Mucosa of gallbladder (tissue), 1 donor: ENCODE results near the gene KRTAP9-3. TPM values are rescaled to one million over a fixed set of nuclear protein-coding genes. Genes with fewer than 3 reads are reported as not detected.
"Not testable (repeated sequence)": the region's sequence is repeated elsewhere in the genome, so short reads cannot be mapped to it uniquely, and the experiment has no call there.

Source experiments
- DNase-seq: peaks from one replicate; pipeline ENCODE4 v3.0.0-alpha.2; 2020; ENCODE audit warnings: low spot score
- total RNA-seq: library from RNA; stranded (reverse); gene quantifications from one replicate; pipeline ENCODE4 v1.2.1, GENCODE V29; 2021
- donor health status: DM: no; HTN: no; CAD: no.

The KRTAP9-3 gene, protein sequence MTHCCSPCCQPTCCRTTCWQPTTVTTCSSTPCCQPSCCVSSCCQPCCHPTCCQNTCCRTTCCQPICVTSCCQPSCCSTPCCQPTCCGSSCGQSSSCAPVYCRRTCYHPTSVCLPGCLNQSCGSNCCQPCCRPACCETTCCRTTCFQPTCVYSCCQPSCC
- total RNA-seq: not detected

GRCh38 chr17:41232399-41233105 is at the start of gene KRTAP9-3:
Gene KRTAP9-3, plus strand, starts transcription at chr17:41232449. Its CDS starts 53 bp downstream, at chr17:41232502.
- DNase-seq: not testable (repeated sequence)

DNA sequence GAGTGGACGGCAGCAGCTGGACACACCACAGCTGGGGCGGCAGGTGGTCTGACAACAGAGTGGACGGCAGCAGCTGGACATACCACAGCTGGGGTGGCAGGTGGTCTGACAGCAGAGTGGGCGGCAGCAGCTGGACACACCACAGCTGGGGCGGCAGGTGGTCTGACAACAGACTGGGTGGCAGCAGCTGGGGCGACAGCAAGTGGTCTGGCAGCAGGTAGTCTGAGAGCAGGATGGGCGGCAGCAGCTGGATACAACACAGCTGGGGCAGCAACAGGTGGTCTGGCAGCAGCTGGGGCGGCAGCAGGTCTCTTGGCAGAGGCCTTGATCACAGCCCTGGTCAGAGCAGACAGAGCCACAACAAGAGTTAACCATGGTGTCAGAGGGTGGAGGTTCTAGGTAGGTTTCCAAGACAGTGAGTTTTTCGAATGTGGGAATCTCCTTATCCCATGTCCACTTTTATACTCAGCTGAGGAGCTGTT is 47.7 kb upstream of the KRTAP9-3 start, which contains the start of gene KRTAP4-1:
Gene KRTAP4-1, minus strand, starts transcription at position 432 of the 482 bp plus-strand sequence. Its CDS starts 57 bp downstream, at position 375.
- DNase-seq: no peak

- no peak for DNase-seq
These were observed 47.2 kb upstream of the KRTAP9-3 start for GRCh38 chr17:41185001-41185400.

GRCh38 chr17:41186872-41187271 is 45.4 kb upstream of the KRTAP9-3 start:
- no peak for DNase-seq

GRCh38 chr17:41189837-41190318 is 42.4 kb upstream of the KRTAP9-3 start, which contains the start of gene KRTAP9-1:
Gene KRTAP9-1, plus strand, starts transcription at chr17:41189887. Its CDS starts 0 bp downstream, at chr17:41189887.
- not testable (repeated sequence) for DNase-seq

- no peak for DNase-seq
These were observed 41.9 kb upstream of the KRTAP9-3 start for GRCh38 chr17:41190328-41190727.

DNA sequence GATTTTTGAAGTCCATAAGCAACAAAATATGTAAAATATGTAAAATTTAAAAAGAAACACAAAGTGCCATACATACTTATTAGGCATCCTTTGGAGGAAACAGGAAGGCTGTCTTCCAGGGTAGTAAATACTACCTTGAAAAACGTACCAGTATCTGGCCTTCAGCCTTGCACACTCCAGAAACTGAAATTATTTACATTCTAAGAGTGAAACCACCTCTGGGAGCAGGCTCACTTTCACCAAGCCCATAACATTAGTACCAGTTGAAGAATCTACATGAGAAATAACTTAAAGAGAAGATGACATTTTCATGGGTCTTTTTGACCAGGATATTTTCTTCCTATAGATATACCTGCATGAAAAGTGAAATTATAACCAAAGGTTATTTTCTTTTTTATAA is 36.2 kb upstream of the KRTAP9-3 start:
- DNase-seq: no peak

DNA sequence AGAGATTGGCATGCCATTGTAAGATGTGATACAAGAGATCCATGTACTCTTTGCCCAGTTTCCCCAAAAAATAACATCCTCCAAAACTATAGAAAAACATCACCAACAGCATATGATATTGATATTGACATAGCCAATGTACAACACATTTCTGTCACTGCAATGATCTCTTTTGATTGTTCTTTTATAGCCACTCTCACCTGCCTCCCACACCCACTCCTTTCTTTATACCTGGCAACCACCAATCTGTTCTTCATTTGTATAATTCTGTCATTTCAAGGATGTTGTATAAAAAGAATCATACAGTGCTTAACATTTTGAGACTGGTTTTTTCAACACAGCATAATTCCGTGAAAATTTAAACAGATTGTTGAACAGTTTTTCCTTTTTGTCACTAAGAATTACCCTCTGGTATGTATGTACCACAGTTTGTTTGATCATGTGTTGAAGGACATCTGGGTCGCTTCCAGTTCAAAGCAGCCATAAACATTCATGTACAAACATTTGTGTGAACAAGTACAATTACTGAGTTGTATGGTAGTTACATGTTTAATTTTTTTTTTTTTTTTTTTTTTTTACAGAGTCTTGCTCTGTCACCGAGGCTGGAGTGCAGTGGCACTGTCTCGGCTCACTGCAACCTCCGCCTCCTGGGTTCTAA is 32.7 kb upstream of the KRTAP9-3 start:
- DNase-seq: no peak

DNA sequence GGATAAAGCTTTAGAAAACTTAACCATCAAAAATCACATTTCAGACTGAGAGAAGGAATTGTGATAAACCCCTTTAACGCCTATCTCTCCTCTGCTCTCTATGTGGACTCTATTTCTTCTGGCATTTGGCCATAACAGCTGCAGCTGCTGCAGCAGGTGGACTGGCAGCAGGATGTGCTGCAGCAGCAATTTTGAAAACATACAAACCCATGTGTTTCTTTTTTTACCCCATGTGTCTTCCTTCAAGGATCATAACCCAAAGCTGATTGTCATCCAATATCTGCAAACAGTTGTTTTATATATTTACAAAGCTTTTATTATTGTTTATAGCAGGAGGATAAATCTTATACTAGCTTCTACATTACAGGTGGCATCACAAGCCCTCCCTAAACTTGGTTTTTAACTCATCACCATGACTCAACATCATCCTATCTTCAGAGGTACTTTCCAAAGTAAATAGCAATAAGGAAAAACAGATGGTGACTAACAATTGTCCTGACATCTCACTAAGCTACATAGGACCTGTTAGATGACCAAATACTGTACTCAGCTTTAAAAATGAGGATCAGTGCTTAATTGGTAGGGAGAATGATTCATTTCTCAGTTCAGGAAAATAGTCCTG is 20.3 kb upstream of the KRTAP9-3 start:
- DNase-seq: no peak

GRCh38 chr17:41212524-41213169 is 19.6 kb upstream of the KRTAP9-3 start:
- DNase-seq: no peak

- no peak for DNase-seq
These were observed 16.6 kb upstream of the KRTAP9-3 start for GRCh38 chr17:41215681-41216080.

DNA sequence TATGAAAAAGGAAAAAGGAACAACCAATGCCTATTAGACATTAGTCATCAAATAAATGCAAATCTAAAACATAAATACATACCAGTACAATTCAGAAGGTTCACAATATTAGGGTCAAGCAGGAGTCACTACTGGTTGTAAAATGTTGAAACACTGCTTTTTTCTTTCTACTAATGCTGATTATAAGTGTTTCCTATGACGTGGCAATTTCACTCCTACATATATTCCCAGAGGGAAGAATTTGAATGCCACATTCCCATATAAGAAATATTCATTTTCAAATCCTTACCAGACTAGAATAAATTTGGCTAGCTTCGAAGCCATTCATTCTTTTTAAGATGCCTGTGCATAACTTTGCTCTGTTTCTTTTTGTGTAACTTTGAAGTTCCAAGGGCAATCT is 8.4 kb upstream of the KRTAP9-3 start:
- DNase-seq: no peak

DNA sequence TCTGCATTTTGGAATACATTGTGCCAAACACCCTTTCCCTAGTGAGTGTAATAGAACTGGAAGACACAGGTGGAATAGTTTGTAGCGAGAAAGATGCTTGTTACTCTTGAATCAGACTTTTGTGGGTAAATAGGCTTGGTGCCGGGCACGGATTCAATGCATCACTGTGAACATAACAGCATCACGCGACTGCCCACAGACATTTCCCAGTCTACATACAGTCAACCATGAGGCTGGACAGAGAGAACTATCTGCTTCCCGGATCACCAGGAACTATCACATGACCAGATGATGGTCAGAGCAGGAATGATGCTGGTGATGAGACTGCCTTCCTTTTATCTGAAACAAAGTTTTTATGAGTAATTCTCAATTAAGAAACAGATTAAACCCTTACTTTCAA is 6.2 kb upstream of the KRTAP9-3 start:
- DNase-seq: no peak

DNA sequence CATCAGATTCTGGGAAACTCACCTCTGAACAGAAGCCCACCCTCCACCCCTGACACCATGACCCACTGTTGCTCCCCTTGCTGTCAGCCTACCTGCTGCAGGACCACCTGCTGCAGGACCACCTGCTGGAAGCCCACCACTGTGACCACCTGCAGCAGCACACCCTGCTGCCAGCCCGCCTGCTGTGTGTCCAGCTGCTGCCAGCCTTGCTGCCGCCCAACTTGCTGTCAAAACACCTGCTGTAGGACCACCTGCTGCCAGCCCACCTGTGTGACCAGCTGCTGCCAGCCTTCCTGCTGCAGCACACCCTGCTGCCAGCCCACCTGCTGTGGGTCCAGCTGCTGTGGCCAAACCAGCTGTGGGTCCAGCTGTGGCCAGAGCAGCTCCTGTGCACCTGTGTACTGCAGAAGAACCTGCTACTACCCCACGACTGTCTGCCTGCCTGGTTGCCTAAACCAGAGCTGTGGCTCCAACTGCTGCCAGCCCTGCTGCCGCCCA is 5.6 kb upstream of the KRTAP9-3 start, which contains the start of gene KRTAP9-2:
Gene KRTAP9-2, plus strand, starts transcription at position 51 of the 498 bp plus-strand sequence. Its CDS starts 7 bp downstream, at position 58.
- DNase-seq: not testable (repeated sequence)

DNA sequence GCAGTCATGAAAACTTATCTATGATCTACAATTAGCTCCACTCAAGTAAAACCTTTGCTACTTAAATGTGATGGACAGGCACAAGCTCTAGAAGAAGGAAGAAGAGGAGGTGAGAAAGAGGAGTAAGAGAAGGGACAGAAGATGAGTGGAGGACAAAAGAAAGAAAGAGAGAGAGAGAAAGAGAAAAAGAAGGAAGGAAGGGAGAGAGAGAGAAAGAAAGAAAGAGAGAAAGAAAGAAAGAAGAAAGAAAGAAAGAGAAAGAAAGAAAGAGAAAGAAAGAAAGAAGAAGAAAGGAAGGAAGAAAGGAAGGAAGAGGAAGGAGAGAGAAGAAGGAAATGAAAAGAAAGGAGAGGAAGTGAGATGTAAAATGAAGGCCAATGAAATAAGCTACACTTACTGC is 2.2 kb upstream of the KRTAP9-3 start:
- no peak for DNase-seq

DNA sequence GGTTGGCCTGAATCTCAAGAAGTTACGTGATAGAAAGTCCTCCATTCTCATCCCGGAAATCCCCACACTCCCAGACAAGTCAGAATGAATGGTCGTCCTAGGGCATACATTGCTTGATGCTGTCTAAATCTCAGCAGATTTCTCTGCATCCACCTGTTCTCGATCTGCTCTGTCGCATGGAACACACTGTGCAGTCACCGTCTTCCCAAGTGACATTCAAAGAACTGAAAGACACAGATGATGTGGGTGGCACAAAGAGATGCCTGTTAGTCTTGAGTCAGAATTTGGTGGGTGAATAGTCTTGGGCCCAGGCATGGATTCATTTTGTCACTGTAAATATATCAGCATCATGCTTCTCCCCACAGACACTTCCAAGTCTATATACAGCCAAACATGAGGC is 518 bp upstream of the KRTAP9-3 start:
- DNase-seq: no peak

GRCh38 chr17:41237116-41237515 is 4.9 kb downstream of the KRTAP9-3 start:
- not testable (repeated sequence) for DNase-seq

DNA sequence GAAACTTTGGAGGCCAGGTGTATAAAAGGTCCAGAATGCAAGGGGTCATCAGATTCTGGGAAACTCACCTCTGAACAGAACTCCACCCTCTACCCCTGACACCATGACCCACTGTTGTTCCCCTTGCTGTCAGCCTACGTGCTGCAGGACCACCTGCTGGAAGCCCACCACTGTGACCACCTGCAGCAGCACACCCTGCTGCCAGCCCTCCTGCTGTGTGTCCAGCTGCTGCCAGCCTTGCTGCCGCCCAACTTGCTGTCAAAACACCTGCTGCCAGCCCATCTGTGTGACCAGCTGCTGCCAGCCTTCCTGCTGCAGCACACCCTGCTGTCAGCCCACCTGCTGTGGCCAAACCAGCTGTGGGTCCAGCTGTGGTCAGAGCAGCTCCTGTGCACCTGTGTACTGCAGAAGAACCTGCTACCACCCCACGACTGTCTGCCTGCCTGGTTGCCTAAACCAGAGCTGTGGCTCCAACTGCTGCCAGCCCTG is 5.7 kb downstream of the KRTAP9-3 start, which contains the start of gene KRTAP9-8:
Gene KRTAP9-8, plus strand, starts transcription at position 51 of the 489 bp plus-strand sequence. Its CDS starts 53 bp downstream, at position 104.
- not testable (repeated sequence) for DNase-seq

DNA sequence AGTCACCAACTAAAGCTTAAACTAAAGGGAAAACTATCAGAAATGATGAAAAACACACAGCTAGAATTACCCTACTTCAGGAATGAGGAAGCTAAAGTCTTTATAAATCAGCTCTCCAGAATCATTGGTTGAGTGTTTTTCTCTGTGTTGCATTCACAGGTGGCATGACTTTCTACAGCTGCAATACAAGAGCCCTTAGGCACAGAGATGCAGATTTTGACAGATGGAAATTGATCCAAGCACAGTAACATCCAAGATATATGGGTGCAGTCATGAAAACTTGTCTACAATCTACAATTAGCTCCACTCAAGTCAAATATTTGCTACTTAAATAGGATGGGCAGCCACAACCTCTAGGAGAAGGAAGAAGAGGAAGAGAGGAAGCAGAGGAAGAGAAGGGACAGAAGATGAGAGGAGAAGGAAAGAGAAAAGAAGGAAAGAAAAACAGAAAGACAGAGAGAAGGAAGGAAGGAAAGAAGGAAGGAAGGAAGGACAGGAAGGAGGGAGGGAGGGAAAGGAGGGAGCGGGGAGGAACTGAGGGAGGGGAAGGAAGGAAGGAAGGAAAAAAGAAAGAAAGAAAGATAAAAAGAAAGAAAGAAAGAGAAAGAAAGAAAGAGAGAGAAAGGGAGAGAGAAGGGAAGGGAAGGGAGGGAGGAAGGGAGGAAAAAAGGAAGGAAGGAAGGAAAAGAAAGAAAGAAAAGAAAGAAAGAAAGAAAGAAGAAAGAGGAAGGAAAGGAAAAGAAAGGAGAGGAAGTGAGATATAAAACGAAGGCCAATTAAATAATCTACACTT is 14.9 kb downstream of the KRTAP9-3 start:
- not testable (repeated sequence) for DNase-seq
